Activated CD4-positive, alpha-beta memory T cell treated with anti-CD3 and anti-CD28 coated beads, Interleukin-2, amount 10 ng/mL, durations not matched to agents 7 days and 5 days (primary cell): Measurements from ENCODE around the gene ERC2. TPM values are rescaled to one million over a fixed set of nuclear protein-coding genes. Genes with fewer than 3 reads are reported as not detected.

Source experiments
- CTCF ChIA-PET: fragments of 350-600 bp; sonication (Branson Sonifier 250); formaldehyde crosslinking; loops from one replicate; lab custom pipeline; 2021; ENCODE audit warnings: antibody characterized with exemption, inconsistent platforms; lab: Charles Lee
- POLR2A ChIA-PET: fragments of 350-600 bp; sonication (Branson Sonifier 250); formaldehyde crosslinking; loops from one replicate; lab custom pipeline; 2021; ENCODE audit warnings: antibody characterized with exemption; lab: Charles Lee
- DNase-seq: peaks from one replicate; pipeline ENCODE4 v3.0.0-alpha.2; 2020
- H3K27ac Mint-ChIP-seq: one replicate; pipeline ENCODE4 v1.8.0; 2021; ENCODE audit warnings: mild to moderate bottlenecking, mixed read lengths
- H3K27me3 Mint-ChIP-seq: one replicate; pipeline ENCODE4 v1.8.0; 2021; ENCODE audit warnings: mixed read lengths
- H3K36me3 Mint-ChIP-seq: one replicate; pipeline ENCODE4 v1.8.0; 2021; ENCODE audit warnings: low read depth, mixed read lengths
- H3K4me1 Mint-ChIP-seq: one replicate; pipeline ENCODE4 v1.8.0; 2021; ENCODE audit warnings: mixed read lengths
- H3K4me3 Mint-ChIP-seq: one replicate; pipeline ENCODE4 v1.8.0; 2021; ENCODE audit warnings: mild to moderate bottlenecking, mixed read lengths
- H3K9me3 Mint-ChIP-seq: one replicate; pipeline ENCODE4 v1.8.0; 2021; ENCODE audit warnings: mixed read lengths
- total RNA-seq, 2 experiments: library from RNA; stranded (reverse); gene quantifications; one replicate each; pipeline ENCODE4 v1.2.3, GENCODE V29; 2021

Gene ERC2
- total RNA-seq, 2 experiments from 2014 or later: not detected

- Mint-ChIP-seq H3K27ac (no peak overlapping the region), H3K9me3 (peaks cover 7% of the 10 kb centered on the region), H3K36me3 (no peaks in the 10 kb centered on the region), H3K4me3 (no peak overlapping the region), H3K4me1 (no peaks in the 10 kb centered on the region), H3K27me3 (no peaks in the 10 kb centered on the region)
- DNase-seq: no peak
- POLR2A ChIA-PET: no interaction called here
- CTCF ChIA-PET: no interaction called here
Measured at GRCh38 chr3:55546866-55547669, 921.2 kb downstream of the ERC2 start.

- H3K36me3 Mint-ChIP-seq: no peaks in the 10 kb centered on the region
- no peak overlapping the region for H3K4me3 Mint-ChIP-seq
- no peak overlapping the region for H3K27ac Mint-ChIP-seq
- DNase-seq: no peak
- no peaks in the 10 kb centered on the region for H3K4me1 Mint-ChIP-seq
- ChIA-PET POLR2A (no interaction called here), CTCF (no interaction called here)
- H3K9me3 Mint-ChIP-seq: peaks cover 7% of the 10 kb centered on the region
- no peaks in the 10 kb centered on the region for H3K27me3 Mint-ChIP-seq
Measured at GRCh38 chr3:55545995-55546394, 922.3 kb downstream of the ERC2 start.

GRCh38 chr3:55544219-55544618 lies 924.0 kb downstream of the ERC2 start:
- H3K9me3 Mint-ChIP-seq: peaks cover 7% of the 10 kb centered on the region
- no peak overlapping the region for H3K4me3 Mint-ChIP-seq
- no peak overlapping the region for H3K27ac Mint-ChIP-seq
- ChIA-PET CTCF (no interaction called here), POLR2A (no interaction called here)
- no peak for DNase-seq
- H3K36me3 Mint-ChIP-seq: no peaks in the 10 kb centered on the region
- H3K27me3 Mint-ChIP-seq: no peaks in the 10 kb centered on the region
- no peaks in the 10 kb centered on the region for H3K4me1 Mint-ChIP-seq

GRCh38 chr3:55543181-55543614 lies 925.1 kb downstream of the ERC2 start:
- CTCF ChIA-PET: no interaction called here
- peaks cover 7% of the 10 kb centered on the region for H3K9me3 Mint-ChIP-seq

GRCh38 chr3:55541456-55541855 lies 926.8 kb downstream of the ERC2 start:
- H3K36me3 Mint-ChIP-seq: no peaks in the 10 kb centered on the region
- CTCF ChIA-PET: no interaction called here
- H3K9me3 Mint-ChIP-seq: peaks cover 6% of the 10 kb centered on the region
- H3K4me3 Mint-ChIP-seq: no peak overlapping the region
- POLR2A ChIA-PET: no interaction called here
- H3K27me3 Mint-ChIP-seq: no peaks in the 10 kb centered on the region
- H3K4me1 Mint-ChIP-seq: no peaks in the 10 kb centered on the region
- H3K27ac Mint-ChIP-seq: no peak overlapping the region
- no peak for DNase-seq

More at GRCh38 chr3:55543181-55543614, 925.1 kb downstream of the ERC2 start:
- Mint-ChIP-seq H3K36me3 (no peaks in the 10 kb centered on the region), H3K4me3 (no peak overlapping the region), H3K27me3 (no peaks in the 10 kb centered on the region), H3K27ac (no peak overlapping the region), H3K4me1 (no peaks in the 10 kb centered on the region)
- POLR2A ChIA-PET: no interaction called here
- DNase-seq: no peak

GRCh38 chr3:55541016-55541415 lies 927.3 kb downstream of the ERC2 start:
- H3K27ac Mint-ChIP-seq: no peak overlapping the region
- ChIA-PET CTCF (no interaction called here), POLR2A (no interaction called here)
- no peaks in the 10 kb centered on the region for H3K27me3 Mint-ChIP-seq
- H3K9me3 Mint-ChIP-seq: peaks cover 6% of the 10 kb centered on the region
- H3K4me3 Mint-ChIP-seq: no peak overlapping the region
- DNase-seq: no peak
- no peaks in the 10 kb centered on the region for H3K4me1 Mint-ChIP-seq
- H3K36me3 Mint-ChIP-seq: no peaks in the 10 kb centered on the region

- no peak for DNase-seq
- H3K36me3 Mint-ChIP-seq: no peaks in the 10 kb centered on the region
- H3K9me3 Mint-ChIP-seq: peaks cover 7% of the 10 kb centered on the region
- POLR2A ChIA-PET: no interaction called here
- H3K4me3 Mint-ChIP-seq: no peak overlapping the region
- CTCF ChIA-PET: no interaction called here
- no peak overlapping the region for H3K27ac Mint-ChIP-seq
- H3K4me1 Mint-ChIP-seq: no peaks in the 10 kb centered on the region
- no peaks in the 10 kb centered on the region for H3K27me3 Mint-ChIP-seq
Measured at GRCh38 chr3:55540579-55540978, 927.7 kb downstream of the ERC2 start.

- Mint-ChIP-seq H3K36me3 (no peaks in the 10 kb centered on the region), H3K27ac (no peak overlapping the region), H3K4me3 (no peak overlapping the region), H3K4me1 (no peaks in the 10 kb centered on the region), H3K27me3 (no peaks in the 10 kb centered on the region), H3K9me3 (peaks cover 2% of the 10 kb centered on the region)
- DNase-seq: no peak
- POLR2A ChIA-PET: no interaction called here
- CTCF ChIA-PET: no interaction called here
Measured at GRCh38 chr3:55538158-55538557, 930.1 kb downstream of the ERC2 start.

- H3K27me3 Mint-ChIP-seq: no peaks in the 10 kb centered on the region
- ChIA-PET POLR2A (no interaction called here), CTCF (no interaction called here)
- no peak for DNase-seq
- H3K9me3 Mint-ChIP-seq: peaks cover 2% of the 10 kb centered on the region
- H3K4me1 Mint-ChIP-seq: no peaks in the 10 kb centered on the region
- no peak overlapping the region for H3K4me3 Mint-ChIP-seq
- no peak overlapping the region for H3K27ac Mint-ChIP-seq
- no peaks in the 10 kb centered on the region for H3K36me3 Mint-ChIP-seq
Measured at GRCh38 chr3:55537563-55537962, 930.7 kb downstream of the ERC2 start.

GRCh38 chr3:55537129-55537528 lies 931.1 kb downstream of the ERC2 start:
- Mint-ChIP-seq H3K27me3 (no peaks in the 10 kb centered on the region), H3K9me3 (peaks cover 2% of the 10 kb centered on the region), H3K4me1 (no peaks in the 10 kb centered on the region), H3K4me3 (no peak overlapping the region), H3K36me3 (no peaks in the 10 kb centered on the region), H3K27ac (no peak overlapping the region)
- CTCF ChIA-PET: no interaction called here
- no peak for DNase-seq
- POLR2A ChIA-PET: no interaction called here

- Mint-ChIP-seq H3K9me3 (peaks cover 2% of the 10 kb centered on the region), H3K4me3 (no peak overlapping the region), H3K27me3 (no peaks in the 10 kb centered on the region), H3K4me1 (no peaks in the 10 kb centered on the region), H3K36me3 (no peaks in the 10 kb centered on the region), H3K27ac (no peak overlapping the region)
- DNase-seq: no peak
- CTCF ChIA-PET: no interaction called here
- POLR2A ChIA-PET: no interaction called here
Measured at GRCh38 chr3:55534876-55535275, 933.4 kb downstream of the ERC2 start.

- H3K27me3 Mint-ChIP-seq: no peaks in the 10 kb centered on the region
- H3K36me3 Mint-ChIP-seq: no peaks in the 10 kb centered on the region
- ChIA-PET POLR2A (no interaction called here), CTCF (no interaction called here)
- no peak for DNase-seq
- H3K4me1 Mint-ChIP-seq: no peaks in the 10 kb centered on the region
- H3K4me3 Mint-ChIP-seq: no peak overlapping the region
- no peak overlapping the region for H3K27ac Mint-ChIP-seq
- H3K9me3 Mint-ChIP-seq: peaks cover 2% of the 10 kb centered on the region
Measured at GRCh38 chr3:55532806-55533205, 935.5 kb downstream of the ERC2 start.

GRCh38 chr3:55531321-55531720 lies 936.9 kb downstream of the ERC2 start:
- H3K4me3 Mint-ChIP-seq: no peak overlapping the region
- H3K36me3 Mint-ChIP-seq: no peaks in the 10 kb centered on the region
- ChIA-PET POLR2A (no interaction called here), CTCF (interaction anchor here (0.6 kb wide), 1 partner anchor 16 kb away, joined by 3 read pairs; no protein-coding TSS in a partner anchor)
- peaks cover 2% of the 10 kb centered on the region for H3K9me3 Mint-ChIP-seq
- DNase-seq: no peak
- H3K4me1 Mint-ChIP-seq: no peaks in the 10 kb centered on the region
- H3K27me3 Mint-ChIP-seq: no peaks in the 10 kb centered on the region
- H3K27ac Mint-ChIP-seq: no peak overlapping the region

- CTCF ChIA-PET: no interaction called here
- Mint-ChIP-seq H3K4me1 (no peaks in the 10 kb centered on the region), H3K4me3 (no peak overlapping the region), H3K9me3 (no peaks in the 10 kb centered on the region), H3K36me3 (no peaks in the 10 kb centered on the region), H3K27ac (no peak overlapping the region), H3K27me3 (no peaks in the 10 kb centered on the region)
- DNase-seq: no peak
- POLR2A ChIA-PET: no interaction called here
Measured at GRCh38 chr3:55527361-55527760, 940.9 kb downstream of the ERC2 start.
